Right lobe of liver (tissue), 4 donors: ENCODE measurements around the gene STKLD1.

ENCODE experiments used
- CTCF ChIP-seq, 4 donors: fragments of 200-600 bp in 3 of 4; fragments of 450-650 bp in 1 of 4; IDR thresholded peaks; one replicate each; pipeline versions ENCODE4 v1.5.1 to v1.8.0; 2016 to 2022; ENCODE audit warnings: antibody characterized with exemption in 4 of 4, mild to moderate bottlenecking in 2 of 4
- POLR2A ChIP-seq: fragments of 450-650 bp; IDR thresholded peaks from one replicate; pipeline ENCODE4 v1.6.1; 2017; ENCODE audit warnings: antibody characterized with exemption, mild to moderate bottlenecking
- donor health status: DM: no; HTN: no; CAD: no.
- donor health status: DM: no; HTN: no; CAD: no.
- donor health status: DM: no; HTN: yes; CAD: no.

- no peak for TF ChIP-seq CTCF (IDR thresholded peaks at IDR 0.05)
- no peak for TF ChIP-seq POLR2A
Measured at GRCh38 chr9:133346021-133346785, 30.0 kb upstream of the STKLD1 start.
